EH (cell line): ENCODE data around the gene SCAMP1.
A peak's percentile ranks its signal among the peaks of the same experiment; 100 is the strongest.

Experiments used
- DNase-seq: peaks from one replicate; pipeline ENCODE4 v3.0.0-alpha.2; 2015; ENCODE audit warnings: low read depth

SCAMP1 gene

GRCh38 chr5:78513441-78513840, 153.0 kb downstream of the SCAMP1 start:
- no peak for DNase-seq

GRCh38 chr5:78514427-78515330, 154.3 kb downstream of the SCAMP1 start:
- no peak for DNase-seq

GRCh38 chr5:78515670-78516069, 155.3 kb downstream of the SCAMP1 start:
- no peak for DNase-seq

- peak; percentile 90 for DNase-seq
These were observed 158.2 kb downstream of the SCAMP1 start for GRCh38 chr5:78518365-78519197.

- DNase-seq = no peak
These were observed 159.0 kb downstream of the SCAMP1 start for GRCh38 chr5:78519198-78519941.

GRCh38 chr5:78521455-78521854, 161.0 kb downstream of the SCAMP1 start:
- no peak for DNase-seq

- no peak for DNase-seq
These were observed 162.3 kb downstream of the SCAMP1 start for GRCh38 chr5:78522476-78523260.

GRCh38 chr5:78523314-78524193, 163.1 kb downstream of the SCAMP1 start:
- no peak for DNase-seq

GRCh38 chr5:78526049-78526525, 165.7 kb downstream of the SCAMP1 start:
- peak; percentile 81 for DNase-seq

GRCh38 chr5:78527054-78527859, 166.8 kb downstream of the SCAMP1 start:
- peak; percentile 97 for DNase-seq

- DNase-seq = no peak
These were observed 167.5 kb downstream of the SCAMP1 start for GRCh38 chr5:78527925-78528324.
